Endothelial cell of umbilical vein (primary cell): ENCODE measurements around the gene TXNL4B. TPM values are rescaled to one million over a fixed set of nuclear protein-coding genes. Genes with fewer than 3 reads are reported as not detected.
"Not testable (repeated sequence)": the region's sequence is repeated elsewhere in the genome, so short reads cannot be mapped to it uniquely, and the experiment has no call there.

Source experiments
- BruUV-seq: library from RNA; stranded (reverse); fragments of 400-500 nt; replicated peaks from 2 replicates; lab custom pipeline; 2021; lab: Mats Ljungman, UMichigan
- CTCF ChIA-PET: fragments of 300-600, 350-600 bp; sonication (Branson Sonifier 250); formaldehyde crosslinking; loops from one replicate; lab custom pipeline; 2021; ENCODE audit warnings: antibody characterized with exemption, inconsistent platforms; lab: Charles Lee
- POLR2A ChIA-PET: fragments of 300-600, 350-600 bp; sonication (Branson Sonifier 250); formaldehyde crosslinking; loops from one replicate; lab custom pipeline; 2021; ENCODE audit warnings: antibody characterized with exemption, inconsistent platforms; lab: Charles Lee
- DNase-seq: peaks from one replicate; pipeline ENCODE4 v3.0.0-alpha.2; 2011; ENCODE audit warnings: low read depth, low spot score
- FAIRE-seq: peaks from 2 replicates; lab custom pipeline; 2011; peaks lifted over from hg19 to GRCh38; lab: Jason Lieb, UNC
- H2AFZ ChIP-seq: 2 replicates; pipeline ENCODE4 v1.6.0; 2012; ENCODE audit warnings: low read depth, low read length, control low read depth, inconsistent platforms
- H3K27ac ChIP-seq: 2 replicates; pipeline ENCODE4 v1.5.1; 2011; ENCODE audit warnings: low read depth, mild to moderate bottlenecking, control low read depth, low read length, moderate library complexity; ENCODE audit not compliant: insufficient read depth
- H3K27me3 ChIP-seq, 2 experiments: 2 replicates each; pipeline versions ENCODE4 v1.6.0 to v1.6.1; 2011; ENCODE audit warnings: low read length in 2 of 2, mixed read lengths in 1 of 2; ENCODE audit not compliant: control insufficient read depth in 2 of 2, insufficient read depth in 2 of 2
- H3K36me3 ChIP-seq, 2 experiments: 2 replicates in 1 of 2; 3 replicates in 1 of 2; pipeline ENCODE4 v1.5.1; 2011; ENCODE audit warnings: low read length in 2 of 2, mild to moderate bottlenecking in 1 of 2, moderate library complexity in 1 of 2; ENCODE audit not compliant: control insufficient read depth in 2 of 2, insufficient read depth in 2 of 2; ENCODE audit errors: extremely low read depth in 1 of 2
- H3K4me1 ChIP-seq: 3 replicates; pipeline ENCODE4 v1.5.1; 2011; ENCODE audit warnings: mild to moderate bottlenecking, low read length; ENCODE audit not compliant: control insufficient read depth, insufficient read depth; ENCODE audit errors: extremely low read depth
- H3K4me2 ChIP-seq: 2 replicates; pipeline ENCODE4 v1.6.1; 2011; ENCODE audit warnings: low read length, control low read depth, mixed read lengths; ENCODE audit not compliant: insufficient read depth
- H3K4me3 ChIP-seq, 3 experiments: fragments of 200-600 bp in 1 of 3; sonication (generic), shearing (Covaris generic) in 1 of 3; replicated peaks in 1 of 3; 2 replicates each; pipeline ENCODE4 v1.5.1; 2011 to 2016; ENCODE audit warnings: control low read depth in 3 of 3, low read length in 3 of 3, mild to moderate bottlenecking in 2 of 3, inconsistent platforms in 1 of 3, low read depth in 1 of 3, moderate library complexity in 1 of 3; ENCODE audit not compliant: insufficient read depth in 1 of 3
- H3K79me2 ChIP-seq: 2 replicates; pipeline ENCODE4 v1.6.0; 2012; ENCODE audit warnings: low read length, inconsistent platforms; ENCODE audit not compliant: control insufficient read depth, insufficient read depth
- H3K9ac ChIP-seq: replicated peaks from 2 replicates; pipeline ENCODE3; 2011; ENCODE audit warnings: low read length, control low read depth; ENCODE audit not compliant: insufficient read depth; ENCODE audit errors: extremely low read depth
- H3K9me1 ChIP-seq: replicated peaks from 3 replicates; pipeline ENCODE4 v1.6.0; 2011; ENCODE audit warnings: mild to moderate bottlenecking, low read length; ENCODE audit not compliant: control insufficient read depth, insufficient read depth; ENCODE audit errors: extremely low read depth
- H3K9me3 ChIP-seq: replicated peaks from 2 replicates; pipeline ENCODE4 v1.5.1; 2012; ENCODE audit warnings: low read length, inconsistent platforms; ENCODE audit not compliant: control insufficient read depth, insufficient read depth
- H4K20me1 ChIP-seq: replicated peaks from 2 replicates; pipeline ENCODE3; 2011; ENCODE audit warnings: mild to moderate bottlenecking, low read length; ENCODE audit not compliant: control insufficient read depth, insufficient read depth; ENCODE audit errors: extremely low read depth
- EZH2 ChIP-seq: IDR thresholded peaks from 2 replicates; pipeline ENCODE4 v1.6.1; 2012; ENCODE audit warnings: borderline replicate concordance, low read depth, mild to moderate bottlenecking, moderate library complexity, low read length, inconsistent platforms; ENCODE audit not compliant: severe bottlenecking
- FOS ChIP-seq: IDR thresholded peaks from 2 replicates; pipeline ENCODE4 v1.6.1; 2011; ENCODE audit warnings: mild to moderate bottlenecking, low read length, moderate library complexity, borderline replicate concordance; ENCODE audit not compliant: insufficient read depth
- GATA2 ChIP-seq: IDR thresholded peaks from 2 replicates; pipeline ENCODE4 v1.7.0; 2011; ENCODE audit warnings: low read depth, mild to moderate bottlenecking, moderate library complexity, mixed read lengths, low read length; ENCODE audit not compliant: insufficient read length, insufficient read depth
- JUN ChIP-seq: IDR thresholded peaks from 2 replicates; pipeline ENCODE4 v1.6.1; 2011; ENCODE audit warnings: borderline replicate concordance, low read depth; ENCODE audit not compliant: insufficient read length, insufficient read depth
- MYC ChIP-seq: IDR thresholded peaks from one replicate; pipeline ENCODE4 v1.6.1; 2011; ENCODE audit warnings: mild to moderate bottlenecking, low read depth, low read length
- POLR2A ChIP-seq: IDR thresholded peaks from 2 replicates; pipeline ENCODE4 v1.6.1; 2012; ENCODE audit warnings: low read depth, mild to moderate bottlenecking, control low read depth, low read length
- POLR2AphosphoS5 ChIP-seq: IDR thresholded peaks from 2 replicates; pipeline ENCODE4 v1.6.1; 2012; ENCODE audit warnings: low read depth, mild to moderate bottlenecking, control low read depth, low read length, moderate library complexity; ENCODE audit not compliant: insufficient read depth
- dilution Hi-C: fragments of 300-500 bp; cut with MboI; formaldehyde crosslinking; loops from one replicate; pipeline ENCODE4 v1.15.0; 2019; ENCODE audit warnings: low sequenced_read_pairs; ENCODE audit not compliant: extremely low pct_ligation_motif_present
- intact Hi-C: fragments of 100-400 bp; cut with micrococcal nuclease; formaldehyde crosslinking; loops from one replicate; pipeline ENCODE4 v1.10.0; 2022
- polyA plus RNA-seq, 4 experiments: library from polyadenylated mRNA; depleted of rRNA in 3 of 4; stranded (reverse) in 3 of 4; unstranded in 1 of 4; fragments of >200 nt; gene quantifications; 2 replicates each; pipeline versions ENCODE4 v1.2.1 to v1.2.3, GENCODE V29; 2011 to 2012; ENCODE audit warnings: missing spikeins in 1 of 4
- total RNA-seq: library from RNA; stranded (reverse); gene quantifications from 2 replicates; pipeline ENCODE4 v1.2.3, GENCODE V29; 2021
- TF ChIP-seq, protein P1 (sequence below): IDR thresholded peaks from 2 replicates; pipeline ENCODE4 v1.6.1; 2011; ENCODE audit not compliant: insufficient read depth, insufficient read length
- TF ChIP-seq, protein P2 (sequence below), 2 donors: IDR thresholded peaks; 1 replicate in 1 of 2; 2 replicates in 1 of 2; pipeline ENCODE4 v1.5.1; 2011; ENCODE audit warnings: low read length in 2 of 2, mild to moderate bottlenecking in 2 of 2, moderate library complexity in 2 of 2, control low read depth in 1 of 2, inconsistent platforms in 1 of 2, low read depth in 1 of 2; ENCODE audit not compliant: insufficient read depth in 1 of 2; ENCODE audit errors: extremely low read depth in 1 of 2

The TXNL4B gene
- total and polyA plus RNA-seq, 2 donors (not counting 3 experiments of a cell fraction or from before 2014, with no cell fraction given) = 10.0 to 12.7 TPM

DNA sequence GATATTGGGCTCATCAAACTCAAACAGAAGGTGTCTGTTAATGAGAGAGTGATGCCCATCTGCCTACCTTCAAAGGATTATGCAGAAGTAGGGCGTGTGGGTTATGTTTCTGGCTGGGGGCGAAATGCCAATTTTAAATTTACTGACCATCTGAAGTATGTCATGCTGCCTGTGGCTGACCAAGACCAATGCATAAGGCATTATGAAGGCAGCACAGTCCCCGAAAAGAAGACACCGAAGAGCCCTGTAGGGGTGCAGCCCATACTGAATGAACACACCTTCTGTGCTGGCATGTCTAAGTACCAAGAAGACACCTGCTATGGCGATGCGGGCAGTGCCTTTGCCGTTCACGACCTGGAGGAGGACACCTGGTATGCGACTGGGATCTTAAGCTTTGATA lies 33.0 kb downstream of the TXNL4B start:
- POLR2A ChIA-PET = no interaction called here
- Histone ChIP-seq H3K4me1 (no peaks in the 10 kb centered on the region), H3K9ac (no peak overlapping the region), H3K27ac (no peak overlapping the region), H3K36me3 (no peaks in the 10 kb centered on the region), H3K4me2 (no peak overlapping the region), H2AFZ (no peak overlapping the region), H3K27me3 (peaks cover 0 to 1% of the 10 kb centered on the region in 2 experiments), H3K9me3 (no peaks in the 10 kb centered on the region), H3K9me1 (no peaks in the 10 kb centered on the region), H3K79me2 (no peaks in the 10 kb centered on the region), H3K4me3 (no peak overlapping the region), H4K20me1 (no peaks in the 10 kb centered on the region)
- no TSS peak for BruUV-seq
- no peak for TF ChIP-seq POLR2A
- no peak for TF ChIP-seq EZH2
- no peak for TF ChIP-seq POLR2AphosphoS5
- TF ChIP-seq JUN = no peak
- no peak for TF ChIP-seq GATA2
- no peak for TF ChIP-seq MYC
- TF ChIP-seq, protein P1, sequence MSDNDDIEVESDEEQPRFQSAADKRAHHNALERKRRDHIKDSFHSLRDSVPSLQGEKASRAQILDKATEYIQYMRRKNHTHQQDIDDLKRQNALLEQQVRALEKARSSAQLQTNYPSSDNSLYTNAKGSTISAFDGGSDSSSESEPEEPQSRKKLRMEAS = no peak
- TF ChIP-seq, protein P2, sequence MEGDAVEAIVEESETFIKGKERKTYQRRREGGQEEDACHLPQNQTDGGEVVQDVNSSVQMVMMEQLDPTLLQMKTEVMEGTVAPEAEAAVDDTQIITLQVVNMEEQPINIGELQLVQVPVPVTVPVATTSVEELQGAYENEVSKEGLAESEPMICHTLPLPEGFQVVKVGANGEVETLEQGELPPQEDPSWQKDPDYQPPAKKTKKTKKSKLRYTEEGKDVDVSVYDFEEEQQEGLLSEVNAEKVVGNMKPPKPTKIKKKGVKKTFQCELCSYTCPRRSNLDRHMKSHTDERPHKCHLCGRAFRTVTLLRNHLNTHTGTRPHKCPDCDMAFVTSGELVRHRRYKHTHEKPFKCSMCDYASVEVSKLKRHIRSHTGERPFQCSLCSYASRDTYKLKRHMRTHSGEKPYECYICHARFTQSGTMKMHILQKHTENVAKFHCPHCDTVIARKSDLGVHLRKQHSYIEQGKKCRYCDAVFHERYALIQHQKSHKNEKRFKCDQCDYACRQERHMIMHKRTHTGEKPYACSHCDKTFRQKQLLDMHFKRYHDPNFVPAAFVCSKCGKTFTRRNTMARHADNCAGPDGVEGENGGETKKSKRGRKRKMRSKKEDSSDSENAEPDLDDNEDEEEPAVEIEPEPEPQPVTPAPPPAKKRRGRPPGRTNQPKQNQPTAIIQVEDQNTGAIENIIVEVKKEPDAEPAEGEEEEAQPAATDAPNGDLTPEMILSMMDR (IDR thresholded peaks at IDR 0.05; ENCODE audit: extremely low read depth in 1 of 2, insufficient read depth in 1 of 2, low read depth in 1 of 2, low read length in 2 of 2) = no peak
- no peak for TF ChIP-seq FOS
- DNase-seq = no peak
- intact Hi-C loops (loop anchor here (10.0 kb wide), 1 partner anchor 1894 kb away; no protein-coding TSS in a partner anchor), dilution Hi-C loops (no loop called here)
- CTCF ChIA-PET = no interaction called here
- FAIRE-seq = no peak

DNA sequence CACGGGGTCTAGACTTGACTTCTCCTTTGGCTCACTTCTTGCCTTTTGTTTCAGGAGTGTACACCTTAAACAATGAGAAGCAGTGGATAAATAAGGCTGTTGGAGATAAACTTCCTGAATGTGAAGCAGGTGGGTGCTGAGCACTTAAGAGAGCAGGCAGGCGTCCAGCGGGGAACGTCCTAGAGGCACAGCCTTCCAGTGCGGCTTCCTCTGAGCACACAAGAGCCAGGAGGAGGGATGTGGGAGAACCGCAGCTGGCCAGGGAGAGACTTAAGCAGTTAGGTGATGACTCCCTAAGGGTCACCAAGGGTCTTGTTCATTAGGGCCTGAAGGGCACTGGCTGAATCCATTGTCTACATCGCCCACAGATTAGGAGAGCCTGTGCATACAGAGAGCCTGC lies 34.4 kb downstream of the TXNL4B start:
- H3K9me3 ChIP-seq, H2AFZ ChIP-seq, dilution Hi-C loops, CTCF ChIA-PET, H3K4me3 ChIP-seq, intact Hi-C loops, H3K9me1 ChIP-seq, POLR2A ChIA-PET, H3K36me3 ChIP-seq, H3K9ac ChIP-seq, H4K20me1 ChIP-seq, DNase-seq, H3K79me2 ChIP-seq, BruUV-seq, H3K4me1 ChIP-seq, FAIRE-seq, H3K4me2 ChIP-seq, H3K27me3 ChIP-seq, H3K27ac ChIP-seq: not testable (repeated sequence)

DNA sequence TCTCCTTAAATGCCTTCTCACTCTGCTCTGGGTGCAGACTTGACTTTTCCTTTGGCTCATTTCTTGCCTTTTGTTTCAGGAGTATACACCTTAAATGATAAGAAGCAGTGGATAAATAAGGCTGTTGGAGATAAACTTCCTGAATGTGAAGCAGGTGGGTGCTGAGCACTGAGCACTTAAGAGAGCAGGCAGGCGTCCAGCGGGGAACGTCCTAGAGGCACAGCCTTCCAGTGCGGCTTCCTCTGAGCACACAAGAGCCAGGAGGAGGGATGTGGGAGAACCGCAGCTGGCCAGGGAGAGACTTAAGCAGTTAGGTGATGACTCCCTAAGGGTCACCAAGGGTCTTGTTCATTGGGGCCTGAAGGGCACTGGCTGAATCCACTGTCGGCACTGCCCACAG lies 36.1 kb downstream of the TXNL4B start:
- DNase-seq, BruUV-seq, H3K4me1 ChIP-seq, H3K27ac ChIP-seq, H3K4me2 ChIP-seq, intact Hi-C loops, H3K9me1 ChIP-seq, H3K36me3 ChIP-seq, H2AFZ ChIP-seq, FAIRE-seq, H4K20me1 ChIP-seq, H3K27me3 ChIP-seq, H3K9ac ChIP-seq, H3K9me3 ChIP-seq, H3K4me3 ChIP-seq, CTCF ChIA-PET, H3K79me2 ChIP-seq, POLR2A ChIA-PET, dilution Hi-C loops: not testable (repeated sequence)
